ENCODE results near the gene SDF2L1.

- TF ChIP-seq CTCF (conservative IDR thresholded peaks at IDR 0.05; ENCODE audit: low read length) (no peak), EZH2phosphoT487 (IDR thresholded peaks at IDR 0.05; ENCODE audit: borderline replicate concordance, low read depth, low read length) (no peak)
Observed at GRCh38 chr22:21641789-21642583, at the start of gene SDF2L1.
